Activated T-cell treated with anti-CD3 and anti-CD28 coated beads, Interleukin-2, amount 50 U/mL, for 4 hours (primary cell): ENCODE results near the gene DCHS2. TPM values are rescaled to one million over a fixed set of nuclear protein-coding genes. Genes with fewer than 3 reads are reported as not detected.

Experiments used
- ATAC-seq, 2 donors: fragments of 200-7000 bp; cut with Tn5 transposase; one replicate each; pipeline ENCODE4 v1.10.0; 2021
- DNase-seq: peaks from one replicate; pipeline ENCODE4 v3.0.0-alpha.2; 2020
- H3K27me3 Mint-ChIP-seq: one replicate; pipeline ENCODE4 v1.8.0; 2021; ENCODE audit warnings: low read depth, mixed read lengths
- H3K36me3 Mint-ChIP-seq: one replicate; pipeline ENCODE4 v1.8.0; 2022; ENCODE audit warnings: mixed read lengths; ENCODE audit not compliant: insufficient read depth
- H3K4me1 Mint-ChIP-seq: one replicate; pipeline ENCODE4 v1.8.0; 2021; ENCODE audit warnings: low read depth, mixed read lengths
- H3K4me3 Mint-ChIP-seq: one replicate; pipeline ENCODE4 v1.8.0; 2021; ENCODE audit warnings: mild to moderate bottlenecking, moderate library complexity, mixed read lengths
- H3K9me3 Mint-ChIP-seq: one replicate; pipeline ENCODE4 v1.8.0; 2021; ENCODE audit warnings: mixed read lengths
- total RNA-seq, 3 donors: library from RNA; stranded (reverse); gene quantifications; one replicate each; pipeline ENCODE4 v1.2.1, GENCODE V29; 2021

DCHS2 gene
- total RNA-seq, 3 donors from 2014 or later = under 0.01 TPM; not detected in 2

DNA sequence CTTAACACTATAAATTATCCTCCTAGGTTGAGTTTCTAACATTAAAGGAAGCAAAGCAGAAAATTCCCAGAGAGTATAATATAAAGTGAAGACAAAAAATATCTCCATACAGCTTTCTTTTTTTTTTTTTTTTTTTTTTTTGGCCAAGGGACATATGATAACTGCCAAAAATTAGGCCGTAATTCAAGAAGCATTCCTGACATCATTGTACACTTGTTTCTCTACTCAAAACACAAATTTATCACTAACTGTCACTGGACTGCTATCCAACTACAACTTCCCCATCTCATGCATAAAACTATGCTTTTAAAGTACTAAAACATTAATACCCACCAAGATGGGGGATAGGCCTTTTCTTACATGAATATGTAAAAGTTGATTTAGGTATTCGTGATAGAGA, 77.2 kb downstream of the DCHS2 start:
- ATAC-seq (no peak), DNase-seq (no peak)
- H3K27me3 Mint-ChIP-seq = peaks cover 34% of the 10 kb centered on the region
- H3K4me3 Mint-ChIP-seq = no peak overlapping the region
- no peaks in the 10 kb centered on the region for H3K36me3 Mint-ChIP-seq
- H3K4me1 Mint-ChIP-seq = peaks cover 14% of the 10 kb centered on the region
- H3K9me3 Mint-ChIP-seq = peaks cover 5% of the 10 kb centered on the region

DNA sequence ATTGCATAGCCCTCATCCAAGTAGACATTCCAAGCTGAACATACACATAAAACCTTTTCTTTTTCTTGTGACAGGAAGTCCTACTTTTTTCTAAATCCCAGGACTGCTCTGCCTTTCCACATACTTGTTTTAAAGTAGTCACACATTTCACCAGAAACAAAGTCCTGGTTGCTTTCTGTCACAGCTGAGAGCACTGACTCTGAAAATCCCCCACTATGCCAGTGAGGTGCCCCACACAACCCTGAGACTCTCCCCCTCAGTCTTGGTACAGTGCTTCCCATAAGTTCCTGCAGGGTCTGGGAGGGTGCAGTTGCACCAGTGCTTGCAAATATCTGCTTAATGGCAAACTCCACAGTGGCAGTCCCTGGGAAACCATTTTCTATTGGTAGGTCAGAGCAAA, 84.2 kb downstream of the DCHS2 start:
- Mint-ChIP-seq H3K4me1 (no peaks in the 10 kb centered on the region), H3K36me3 (no peaks in the 10 kb centered on the region), H3K4me3 (no peak overlapping the region), H3K9me3 (peaks cover 11% of the 10 kb centered on the region), H3K27me3 (peaks cover 12% of the 10 kb centered on the region)
- ATAC-seq = no peak
- no peak for DNase-seq

GRCh38 chr4:154406018-154406795, 85.4 kb downstream of the DCHS2 start:
- no peaks in the 10 kb centered on the region for H3K36me3 Mint-ChIP-seq
- no peak overlapping the region for H3K4me3 Mint-ChIP-seq
- H3K27me3 Mint-ChIP-seq = peaks cover 10% of the 10 kb centered on the region
- DNase-seq = no peak
- H3K9me3 Mint-ChIP-seq = peaks cover 11% of the 10 kb centered on the region
- ATAC-seq = no peak
- no peaks in the 10 kb centered on the region for H3K4me1 Mint-ChIP-seq

- Mint-ChIP-seq H3K27me3 (peaks cover 2% of the 10 kb centered on the region), H3K4me1 (no peaks in the 10 kb centered on the region), H3K4me3 (no peak overlapping the region), H3K36me3 (no peaks in the 10 kb centered on the region), H3K9me3 (peaks cover 6% of the 10 kb centered on the region)
- ATAC-seq = no peak
- DNase-seq = no peak
Observed at GRCh38 chr4:154399259-154399974, 92.2 kb downstream of the DCHS2 start.

DNA sequence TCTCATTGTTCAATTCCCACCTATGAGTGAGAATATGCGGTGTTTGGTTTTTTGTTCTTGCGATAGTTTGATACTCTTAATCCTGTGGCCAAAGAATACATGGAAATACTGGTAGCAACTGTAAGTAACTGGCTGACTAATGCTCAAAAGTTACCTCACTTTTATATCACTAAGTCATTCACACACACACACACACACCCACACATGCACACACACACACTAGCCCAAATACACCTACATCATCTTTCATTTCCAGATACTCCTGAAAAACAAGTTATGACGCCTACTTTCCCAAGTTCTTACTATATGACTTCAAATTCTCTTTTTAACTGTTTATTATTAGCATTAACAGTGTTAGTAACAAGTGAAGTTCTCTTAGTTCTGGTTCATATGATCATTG, 101.3 kb downstream of the DCHS2 start:
- ATAC-seq = no peak
- H3K36me3 Mint-ChIP-seq = no peaks in the 10 kb centered on the region
- H3K27me3 Mint-ChIP-seq = peaks cover 11% of the 10 kb centered on the region
- no peaks in the 10 kb centered on the region for H3K9me3 Mint-ChIP-seq
- no peak overlapping the region for H3K4me3 Mint-ChIP-seq
- no peaks in the 10 kb centered on the region for H3K4me1 Mint-ChIP-seq
- DNase-seq = no peak

DNA sequence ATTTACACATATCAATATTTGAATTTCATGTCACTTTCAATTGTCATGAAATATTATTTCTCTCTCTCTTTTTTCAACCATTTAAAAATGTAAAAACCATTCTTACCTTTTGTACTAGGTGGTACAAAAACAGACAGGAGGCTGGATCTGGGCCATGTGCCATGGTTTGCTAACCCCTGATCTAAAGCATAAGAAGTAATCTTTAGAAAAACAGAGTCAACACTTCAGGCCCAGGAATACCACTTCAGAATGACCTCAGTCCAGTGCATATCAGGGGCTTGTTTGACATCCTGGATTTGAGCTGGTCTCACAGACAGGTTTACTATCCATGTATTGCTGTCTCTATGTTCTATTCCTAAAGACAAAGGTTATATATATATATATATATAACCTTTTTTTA, 102.5 kb downstream of the DCHS2 start:
- DNase-seq (no peak), ATAC-seq (no peak)
- Mint-ChIP-seq H3K4me3 (no peak overlapping the region), H3K36me3 (no peaks in the 10 kb centered on the region), H3K9me3 (peaks cover 4% of the 10 kb centered on the region), H3K4me1 (no peaks in the 10 kb centered on the region), H3K27me3 (peaks cover 11% of the 10 kb centered on the region)

- Mint-ChIP-seq H3K9me3 (peaks cover 8% of the 10 kb centered on the region), H3K27me3 (no peaks in the 10 kb centered on the region), H3K36me3 (no peaks in the 10 kb centered on the region), H3K4me1 (no peaks in the 10 kb centered on the region), H3K4me3 (no peak overlapping the region)
- ATAC-seq (no peak), DNase-seq (no peak)
Observed at GRCh38 chr4:154384012-154384411, 107.6 kb downstream of the DCHS2 start.

DNA sequence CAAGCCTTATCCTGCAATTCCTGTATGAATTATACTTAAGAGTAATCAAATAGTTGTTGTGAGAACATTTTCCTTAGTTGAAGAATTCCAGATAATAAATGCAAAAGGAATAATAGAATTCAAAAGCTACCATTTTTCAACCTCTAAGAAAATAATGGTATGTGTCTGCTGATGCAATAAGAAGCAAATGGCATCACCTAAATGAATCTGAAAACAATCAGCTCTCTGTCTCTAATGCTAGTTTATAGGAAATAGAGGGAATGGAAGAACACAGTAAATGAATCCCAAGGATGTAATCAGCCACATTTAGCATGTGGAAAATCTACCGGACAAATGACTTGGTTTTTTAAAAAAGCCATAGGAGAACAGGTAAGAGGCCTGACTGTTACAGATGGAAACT, 115.1 kb downstream of the DCHS2 start:
- no peak for ATAC-seq
- Mint-ChIP-seq H3K36me3 (no peaks in the 10 kb centered on the region), H3K27me3 (peaks cover 4% of the 10 kb centered on the region), H3K9me3 (no peaks in the 10 kb centered on the region), H3K4me3 (no peak overlapping the region), H3K4me1 (no peaks in the 10 kb centered on the region)
- DNase-seq = no peak

GRCh38 chr4:154368060-154368459, 123.5 kb downstream of the DCHS2 start:
- Mint-ChIP-seq H3K36me3 (no peaks in the 10 kb centered on the region), H3K27me3 (peaks cover 12% of the 10 kb centered on the region), H3K9me3 (no peaks in the 10 kb centered on the region), H3K4me1 (peaks cover 2% of the 10 kb centered on the region), H3K4me3 (no peak overlapping the region)
- ATAC-seq = no peak
- DNase-seq = no peak

DNA sequence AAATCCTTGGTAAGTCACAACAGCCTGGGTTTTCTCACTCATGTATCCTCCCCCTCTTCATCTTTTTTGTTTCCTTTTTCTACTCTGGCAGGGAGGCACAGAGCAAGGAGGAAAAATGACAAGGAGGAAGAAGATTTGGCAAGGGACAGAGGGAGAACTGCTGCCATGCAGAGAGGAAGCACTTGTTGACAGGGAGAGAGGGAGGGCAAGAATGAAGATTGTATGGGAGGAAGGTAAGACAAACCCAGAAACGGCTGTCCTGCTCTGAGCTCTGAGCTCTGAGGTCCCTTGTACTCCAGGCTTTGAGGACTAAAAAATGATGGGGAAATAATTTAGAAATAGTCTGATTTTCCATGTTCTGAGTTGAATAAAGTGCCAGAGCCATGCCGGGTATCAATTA, 123.9 kb downstream of the DCHS2 start:
- no peak overlapping the region for H3K4me3 Mint-ChIP-seq
- H3K4me1 Mint-ChIP-seq = peaks cover 2% of the 10 kb centered on the region
- ATAC-seq = no peak
- no peak for DNase-seq
- peaks cover 12% of the 10 kb centered on the region for H3K27me3 Mint-ChIP-seq
- H3K36me3 Mint-ChIP-seq = no peaks in the 10 kb centered on the region
- no peaks in the 10 kb centered on the region for H3K9me3 Mint-ChIP-seq

DNA sequence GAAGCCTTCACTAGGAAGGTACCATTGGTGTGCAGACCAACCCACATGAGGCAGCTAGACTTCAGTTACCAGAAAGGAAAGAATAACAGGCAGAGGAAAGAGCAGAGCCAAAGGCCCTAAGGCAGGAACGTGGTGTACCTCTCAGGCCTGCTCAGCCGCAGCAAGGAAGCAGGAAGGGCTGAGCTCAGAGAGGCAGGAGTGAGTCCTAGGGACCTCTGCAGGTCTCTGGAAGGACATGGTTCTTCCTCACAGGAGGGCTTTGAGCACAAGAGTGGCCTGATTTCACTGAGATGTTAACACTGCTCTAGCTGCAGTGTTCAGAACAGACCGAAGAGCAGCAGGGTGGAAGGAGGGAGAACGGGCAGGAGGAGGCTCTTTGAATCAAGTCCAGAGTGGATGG, 124.6 kb downstream of the DCHS2 start:
- Mint-ChIP-seq H3K4me1 (peaks cover 3% of the 10 kb centered on the region), H3K9me3 (no peaks in the 10 kb centered on the region), H3K27me3 (peaks cover 11% of the 10 kb centered on the region), H3K4me3 (no peak overlapping the region), H3K36me3 (no peaks in the 10 kb centered on the region)
- DNase-seq (no peak), ATAC-seq (no peak)

DNA sequence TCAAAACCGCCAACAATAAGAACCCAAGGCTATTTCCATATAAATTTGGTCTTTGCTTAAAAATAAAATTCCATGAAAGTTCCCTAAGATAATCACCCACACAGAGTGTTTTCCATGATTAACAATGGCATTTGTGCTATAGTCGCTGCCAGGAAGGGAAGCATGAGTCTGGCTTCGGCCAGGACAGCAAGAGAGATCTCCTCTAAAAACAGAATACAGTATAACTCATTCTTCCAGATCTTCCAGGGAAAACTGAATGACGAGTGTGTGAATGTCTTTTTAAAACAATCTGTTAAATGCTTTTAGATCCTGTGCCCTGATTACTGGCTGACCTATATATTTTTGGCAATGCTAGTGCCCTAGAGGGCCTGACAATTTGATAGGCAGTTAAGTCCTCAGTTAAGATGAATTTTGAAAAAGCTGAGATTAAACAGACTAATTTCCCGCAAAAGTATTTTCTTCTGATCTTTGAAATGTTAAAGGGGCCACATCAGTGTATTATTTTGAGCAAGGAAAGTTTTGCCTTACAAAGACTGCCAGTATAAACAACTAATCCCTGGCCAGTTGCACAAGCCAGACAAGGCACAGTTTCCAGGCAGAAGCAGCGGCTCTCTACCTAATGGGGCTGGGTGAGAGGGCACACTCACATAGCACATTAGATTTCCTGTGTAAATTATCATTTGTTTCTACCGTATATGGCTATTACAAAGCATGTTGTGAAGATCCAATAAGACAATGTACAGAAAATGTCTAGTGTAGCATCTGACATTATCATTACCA, 127.3 kb downstream of the DCHS2 start:
- Mint-ChIP-seq H3K27me3 (peaks cover 7% of the 10 kb centered on the region), H3K4me1 (peaks cover 16% of the 10 kb centered on the region), H3K9me3 (no peaks in the 10 kb centered on the region), H3K4me3 (no peak overlapping the region), H3K36me3 (no peaks in the 10 kb centered on the region)
- no peak for DNase-seq
- ATAC-seq = no peak

- Mint-ChIP-seq H3K4me3 (no peak overlapping the region), H3K36me3 (no peaks in the 10 kb centered on the region), H3K9me3 (no peaks in the 10 kb centered on the region), H3K27me3 (peaks cover 3% of the 10 kb centered on the region), H3K4me1 (peaks cover 14% of the 10 kb centered on the region)
- no peak for ATAC-seq
- DNase-seq = no peak
Observed at GRCh38 chr4:154361450-154361849, 130.1 kb downstream of the DCHS2 start.

GRCh38 chr4:154360491-154360890, 131.1 kb downstream of the DCHS2 start:
- H3K4me3 Mint-ChIP-seq = no peak overlapping the region
- H3K9me3 Mint-ChIP-seq = no peaks in the 10 kb centered on the region
- ATAC-seq (no peak), DNase-seq (no peak)
- H3K36me3 Mint-ChIP-seq = no peaks in the 10 kb centered on the region
- peaks cover 14% of the 10 kb centered on the region for H3K4me1 Mint-ChIP-seq
- no peaks in the 10 kb centered on the region for H3K27me3 Mint-ChIP-seq
